Heart left ventricle (tissue), 13 donors: ENCODE results near the gene CD47.

Source experiments
- CTCF ChIP-seq, 12 donors: fragments of 200-600 bp; sonication (generic) in 4 of 12; IDR thresholded peaks; one replicate each; pipeline versions ENCODE4 v1.5.0 to v1.8.0; 2018 to 2022; ENCODE audit warnings: antibody characterized with exemption in 12 of 12, mild to moderate bottlenecking in 5 of 12
- POLR2A ChIP-seq, 2 donors: fragments of 450-650 bp; IDR thresholded peaks; one replicate each; pipeline ENCODE4 v1.6.1; 2017; ENCODE audit warnings: antibody characterized with exemption in 2 of 2, mild to moderate bottlenecking in 2 of 2, moderate library complexity in 2 of 2
- donor health status: ischemic (EF 13 %, LVEDD 7.1; RV severe dilation, severe dysfunction).
- donor health status: DM: no; HTN: yes; CAD: no.
- donor health status: DM: no; HTN: no; CAD: no.
- donor health status: ischemic (EF 25% LVEDD 6.9; RV normal size, moderate dysfunction).
- donor health status: ischemic (EF 25% LVEDD 5.7; RV mildly dilated, moderate dysfunction).
- donor health status: ischemic (EF 35%, LVEDD 5.7; RV mildly dilated, moderate dysfunction).
- donor health status: nonischemic (EF 11% LVEDD 7.7; RV severe dilation, severe dysfunction).
- donor health status: DM: yes; HTN: yes; CAD: no.
- donor health status: PGD.
- donor health status: ischemic (EF 29% LVEDD 5.4; RV normal size, mild dysfunction).
- donor health status: nonischemic (EF 23%, LVEDD 6.1; RV moderate dilation, normal function).

- TF ChIP-seq POLR2A (IDR thresholded peaks at IDR 0.05) (no peak), CTCF (IDR thresholded peaks at IDR 0.05) (no peak)
Observed at GRCh38 chr3:108021533-108021932, 69.3 kb downstream of the CD47 start.
